Measurements from ENCODE around the gene LUC7L2.
"Not testable (repeated sequence)": the region's sequence is repeated elsewhere in the genome, so short reads cannot be mapped to it uniquely, and the experiment has no call there.

Gene LUC7L2

DNA sequence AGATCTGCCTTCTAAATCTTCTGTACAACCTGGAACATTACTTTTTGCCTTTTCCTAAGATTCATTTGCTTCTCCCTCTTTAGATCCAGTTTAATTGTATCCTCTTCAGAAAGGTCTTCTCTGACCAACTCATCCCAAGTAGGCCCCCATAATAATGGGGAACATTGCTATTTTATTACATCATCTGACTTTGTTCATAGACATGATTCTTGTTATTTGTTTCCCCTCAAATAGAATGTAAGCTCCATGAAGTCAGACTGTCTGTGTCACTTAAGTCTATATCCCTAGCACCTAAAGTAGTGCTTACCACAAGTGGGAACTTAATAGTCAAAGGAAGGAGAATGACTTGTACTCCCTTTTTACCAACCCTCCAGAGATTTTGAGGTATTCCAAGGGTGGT is 37.5 kb downstream of the LUC7L2 start:
- no peak for FAIRE-seq

DNA sequence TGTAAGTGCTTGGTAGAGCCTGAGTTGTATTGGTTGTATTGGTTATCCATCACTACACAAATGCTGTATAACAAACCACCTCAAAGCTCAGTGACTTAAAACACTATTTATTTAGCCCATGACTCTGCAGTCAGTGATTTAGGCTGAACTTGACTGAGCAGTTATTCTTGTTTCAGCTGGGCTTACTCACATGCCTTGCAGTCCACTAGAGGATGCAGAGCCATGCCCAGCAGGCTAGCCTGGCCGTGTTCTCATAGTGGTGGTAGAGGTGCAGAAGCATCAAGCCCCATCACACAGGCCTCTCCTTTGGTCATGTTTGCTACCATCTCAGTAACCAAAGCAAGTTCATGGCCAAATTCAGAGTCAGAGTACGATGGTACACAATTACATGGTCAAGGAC is 43.9 kb downstream of the LUC7L2 start:
- no peak for FAIRE-seq

DNA sequence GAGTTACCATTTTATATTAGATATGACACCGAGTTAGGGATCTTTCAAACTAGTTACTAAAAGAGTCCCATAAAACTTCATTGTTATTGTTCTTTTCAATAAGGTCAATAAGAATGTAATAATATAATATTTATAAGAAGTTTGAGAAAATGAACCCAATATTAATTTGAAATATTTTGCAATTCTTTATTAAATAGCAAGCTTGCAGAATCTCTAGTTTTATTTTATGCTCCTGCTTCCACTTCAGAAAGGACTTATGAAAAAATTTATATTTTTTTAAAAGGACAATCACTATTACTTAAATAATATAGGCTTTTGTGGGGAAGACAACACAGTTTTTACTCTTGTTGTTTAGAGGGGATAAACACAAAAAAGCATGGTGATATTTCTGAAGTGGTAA is 47.9 kb downstream of the LUC7L2 start:
- FAIRE-seq: peak; percentile 53

DNA sequence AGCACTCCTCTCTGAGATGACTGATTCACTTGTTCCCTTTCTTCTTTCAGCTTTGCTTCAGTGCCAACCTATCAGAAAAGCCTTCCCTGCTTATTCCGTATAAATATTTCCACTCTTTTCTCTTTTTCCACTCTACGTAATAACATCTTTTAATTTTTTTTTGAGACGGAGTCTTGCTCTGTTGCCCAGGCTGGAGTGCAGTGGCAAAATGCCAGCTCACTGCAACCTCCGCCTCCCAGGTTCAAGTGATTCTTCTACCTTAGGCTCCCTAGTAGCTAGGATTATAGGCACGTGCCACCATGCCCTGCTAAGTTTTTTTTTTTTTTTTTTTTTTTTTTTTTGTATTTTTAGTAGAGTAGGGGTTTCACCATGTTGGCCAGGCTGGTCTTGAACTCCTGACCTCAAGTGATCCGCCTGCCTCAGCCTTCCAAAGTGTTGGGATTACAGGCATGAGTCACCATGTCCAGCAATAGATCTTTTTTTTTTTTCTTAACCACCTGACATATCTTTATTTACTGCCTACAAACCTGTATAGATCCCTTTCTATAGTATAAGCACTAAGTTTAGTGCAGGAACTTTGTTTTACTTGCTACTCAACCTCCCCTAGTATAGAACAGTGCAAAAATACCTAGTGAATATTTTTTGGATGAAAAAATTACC is 55.2 kb downstream of the LUC7L2 start:
- not testable (repeated sequence) for FAIRE-seq

DNA sequence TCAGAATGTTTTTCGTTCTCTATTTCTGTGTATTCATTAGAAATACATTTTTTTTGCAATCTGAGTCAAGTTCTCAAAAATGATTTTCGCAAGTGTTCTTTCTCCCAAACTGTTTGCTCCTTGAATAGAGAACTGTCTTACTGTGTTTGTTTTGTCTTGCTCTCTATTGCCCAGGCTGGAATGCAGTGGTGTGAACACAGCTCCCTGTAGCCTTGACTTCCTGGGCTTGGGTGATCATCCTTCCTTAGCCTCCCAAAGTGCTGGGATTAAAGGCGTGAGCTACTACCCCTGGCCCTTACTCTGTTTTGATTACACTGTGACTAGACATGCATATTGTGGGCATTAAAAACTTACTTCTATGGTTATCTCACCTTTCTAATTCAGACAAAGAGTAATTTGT is 56.7 kb downstream of the LUC7L2 start:
- no peak for FAIRE-seq

DNA sequence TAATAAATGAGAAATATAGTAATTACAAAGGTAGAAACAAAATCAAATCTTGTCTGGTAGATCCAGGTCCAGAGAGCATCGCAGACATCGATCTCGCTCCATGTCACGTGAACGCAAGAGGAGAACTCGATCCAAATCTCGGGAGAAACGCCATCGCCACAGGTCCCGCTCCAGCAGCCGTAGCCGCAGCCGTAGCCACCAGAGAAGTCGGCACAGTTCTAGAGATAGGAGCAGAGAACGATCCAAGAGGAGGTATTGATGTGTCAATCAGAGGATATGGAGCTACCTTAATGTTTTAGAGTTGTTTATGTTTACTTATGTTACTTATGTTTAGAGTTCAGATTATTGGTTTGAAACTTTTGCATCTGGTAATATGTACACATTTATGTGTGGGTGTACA is 57.8 kb downstream of the LUC7L2 start:
- no peak for FAIRE-seq

DNA sequence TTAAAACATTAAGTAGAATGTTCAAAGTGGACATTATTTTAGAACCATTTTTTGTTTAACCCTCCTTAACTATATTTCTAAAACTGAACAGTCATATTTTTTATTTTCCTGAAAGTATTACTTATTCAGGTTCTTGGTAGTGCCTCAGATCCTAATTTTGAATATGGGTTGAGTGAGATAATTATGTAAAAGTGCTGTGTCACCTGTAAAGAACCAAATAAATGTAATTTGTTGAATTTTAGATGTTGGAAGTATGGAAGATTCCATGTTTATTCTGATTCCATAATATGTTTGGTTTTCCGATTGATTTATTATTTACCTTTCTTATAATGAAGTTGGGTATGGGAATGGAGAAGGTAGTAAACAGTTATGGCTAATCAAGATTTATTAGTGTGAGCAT is 61.4 kb downstream of the LUC7L2 start:
- FAIRE-seq: no peak

DNA sequence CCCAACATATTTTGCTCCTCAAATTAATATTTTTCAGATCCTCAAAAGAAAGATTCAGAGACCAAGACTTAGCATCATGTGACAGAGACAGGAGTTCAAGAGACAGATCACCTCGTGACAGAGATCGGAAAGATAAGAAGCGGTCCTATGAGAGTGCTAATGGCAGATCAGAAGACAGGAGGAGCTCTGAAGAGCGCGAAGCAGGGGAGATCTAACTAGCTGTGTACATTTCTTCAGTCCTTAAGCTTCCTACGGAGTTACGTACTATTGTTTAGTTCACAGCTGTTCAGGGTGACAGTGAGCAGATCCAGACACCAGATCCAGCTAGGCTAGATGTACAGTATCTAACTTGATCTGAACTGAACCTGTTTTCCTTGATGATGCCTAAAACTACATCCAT is 62.4 kb downstream of the LUC7L2 start:
- no peak for FAIRE-seq

DNA sequence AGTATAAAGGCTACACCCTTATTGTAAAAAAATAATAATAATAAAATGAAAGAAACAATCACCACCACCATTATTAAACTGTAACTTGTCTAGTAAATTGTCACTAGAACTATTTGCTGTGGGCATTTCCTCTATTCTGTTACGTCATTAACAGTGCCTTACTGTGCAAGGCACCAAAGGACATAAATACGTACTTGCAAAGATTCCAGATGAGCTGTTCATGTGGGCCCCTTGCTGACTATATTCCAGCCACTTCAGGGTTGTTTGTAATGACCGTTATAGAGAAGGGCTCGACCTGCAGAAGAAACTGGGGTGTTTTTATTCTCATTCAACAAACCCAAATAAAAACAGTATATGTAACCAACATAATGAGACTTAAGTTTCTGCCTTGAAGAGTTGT is 63.4 kb downstream of the LUC7L2 start:
- no peak for FAIRE-seq

DNA sequence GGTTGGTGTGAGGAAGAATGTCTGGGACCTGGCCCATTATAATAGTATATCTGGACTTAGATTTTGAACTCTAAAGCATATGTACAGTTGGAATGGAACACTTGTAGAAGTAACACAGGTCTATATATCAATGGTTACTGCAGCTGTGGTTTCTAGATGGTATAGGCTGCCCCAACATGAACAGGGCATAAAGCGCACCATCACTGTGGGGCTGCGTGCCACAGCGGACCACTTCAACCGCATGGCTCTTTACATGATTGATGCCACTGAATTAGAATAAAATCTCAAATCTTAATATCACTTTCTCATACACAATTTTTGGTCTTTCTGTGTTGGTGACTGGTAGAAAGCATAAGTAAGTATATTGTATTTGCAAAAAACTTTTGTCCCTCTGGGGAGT is 64.3 kb downstream of the LUC7L2 start:
- no peak for FAIRE-seq

DNA sequence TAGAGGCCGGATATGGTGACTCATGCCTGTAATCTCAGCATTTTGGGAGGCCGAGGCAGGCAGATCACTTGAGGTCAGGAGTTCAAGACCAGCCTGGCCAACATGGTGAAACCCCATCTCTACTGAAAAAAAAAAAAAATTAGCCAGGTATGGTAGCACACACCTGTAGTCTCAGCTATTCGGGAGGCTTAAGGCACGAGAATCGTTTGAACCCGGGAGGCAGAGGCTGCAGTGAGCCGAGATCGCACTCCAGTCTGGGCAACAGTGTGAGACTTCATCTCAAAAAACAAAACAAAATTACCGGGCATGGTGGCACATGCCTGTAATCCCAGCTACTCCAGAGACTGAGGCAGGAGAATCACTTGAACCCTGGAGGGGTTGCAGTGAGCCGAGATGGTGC is 66.0 kb downstream of the LUC7L2 start:
- FAIRE-seq: not testable (repeated sequence)

DNA sequence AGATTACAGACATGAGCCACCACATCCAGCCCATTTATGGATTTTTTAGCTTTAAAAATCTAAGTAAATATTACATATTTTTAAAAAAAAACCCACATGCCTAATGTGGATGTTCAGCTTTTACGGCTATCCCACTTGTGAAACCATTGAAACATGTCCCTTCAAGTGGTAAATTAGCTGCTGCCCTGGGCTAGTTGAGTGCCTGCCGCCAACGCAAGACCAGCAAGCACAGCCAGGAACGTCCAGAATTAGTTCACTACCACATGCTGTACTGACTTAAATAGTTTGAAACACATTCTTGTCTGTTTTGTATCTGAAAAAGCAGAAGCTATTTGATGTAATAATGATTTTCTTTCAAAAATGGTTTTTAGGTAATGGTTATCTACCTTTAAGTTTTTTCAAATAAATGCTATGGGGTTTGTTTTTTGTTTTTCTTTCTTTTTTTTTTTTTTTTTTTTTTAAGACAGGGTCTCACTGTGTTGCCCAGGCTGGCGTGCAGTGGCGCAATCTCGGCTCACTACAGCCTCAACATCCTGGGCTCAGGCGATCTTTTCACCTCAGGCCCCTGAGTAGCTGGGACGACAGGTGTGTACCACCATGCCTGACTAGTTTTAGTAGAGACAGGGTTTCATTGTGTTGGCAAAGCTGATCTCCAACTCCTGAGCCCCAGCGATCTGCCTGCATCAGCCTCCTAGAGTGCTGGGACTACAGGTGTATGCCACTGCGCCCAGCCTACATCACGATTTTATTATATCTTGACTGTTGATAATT is 66.7 kb downstream of the LUC7L2 start:
- no peak for FAIRE-seq

DNA sequence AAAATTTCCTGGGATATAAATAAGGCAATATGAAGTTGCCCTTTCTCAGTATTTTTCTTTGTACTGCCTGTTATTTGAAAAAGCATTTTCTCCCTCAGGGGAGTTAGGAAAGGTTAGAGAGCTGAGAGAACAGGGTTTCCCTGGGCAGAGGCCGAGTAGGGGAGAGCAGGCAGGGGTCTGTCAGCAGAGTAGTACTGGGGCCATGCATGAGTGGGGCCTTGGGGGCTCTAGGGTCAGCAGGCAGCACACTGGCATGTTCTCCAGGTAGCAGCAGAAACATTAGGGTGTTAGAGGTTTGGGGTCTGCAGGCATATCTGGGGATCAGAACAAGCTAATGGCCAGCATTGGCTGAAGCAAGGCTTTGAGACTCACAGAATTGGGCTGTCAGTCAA is 67.3 kb downstream of the LUC7L2 start:
- FAIRE-seq: no peak

DNA sequence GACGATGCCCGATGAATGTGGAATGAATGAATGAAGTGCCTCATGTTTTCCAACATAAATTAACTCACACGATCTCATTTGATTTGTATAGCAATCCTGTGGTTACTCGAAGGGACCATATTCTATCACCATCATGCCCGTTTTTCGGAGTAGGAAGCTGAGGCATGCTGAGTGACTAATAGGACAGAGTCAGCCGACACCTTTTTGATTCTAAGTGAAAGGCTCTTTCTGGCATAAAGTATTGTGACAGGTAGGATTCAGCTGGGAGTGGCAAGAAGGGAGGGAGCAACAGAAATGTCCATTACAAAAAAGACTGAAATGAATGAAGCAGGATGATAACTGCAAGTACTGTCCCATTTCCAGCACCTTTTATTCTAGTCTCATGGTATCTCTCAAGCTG is 68.1 kb downstream of the LUC7L2 start:
- no peak for FAIRE-seq

DNA sequence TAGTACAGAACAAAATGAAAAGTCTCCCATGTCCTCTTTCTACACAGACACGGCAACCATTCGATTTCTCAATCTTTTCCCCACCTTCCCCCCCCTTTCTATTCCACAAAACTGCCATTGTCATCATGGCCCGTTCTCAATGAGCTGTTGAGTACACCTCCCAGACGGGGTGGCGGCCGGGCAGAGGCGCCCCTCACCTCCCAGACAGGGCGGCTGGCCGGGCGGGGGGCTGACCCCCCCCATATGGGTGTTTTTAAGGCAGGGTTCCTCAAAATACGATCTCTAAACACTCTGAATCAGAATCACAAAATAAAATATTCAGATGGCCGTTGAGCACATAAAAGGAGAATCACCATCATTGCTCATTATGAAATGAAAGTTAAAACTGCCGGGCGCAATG is 70.0 kb downstream of the LUC7L2 start:
- not testable (repeated sequence) for FAIRE-seq

DNA sequence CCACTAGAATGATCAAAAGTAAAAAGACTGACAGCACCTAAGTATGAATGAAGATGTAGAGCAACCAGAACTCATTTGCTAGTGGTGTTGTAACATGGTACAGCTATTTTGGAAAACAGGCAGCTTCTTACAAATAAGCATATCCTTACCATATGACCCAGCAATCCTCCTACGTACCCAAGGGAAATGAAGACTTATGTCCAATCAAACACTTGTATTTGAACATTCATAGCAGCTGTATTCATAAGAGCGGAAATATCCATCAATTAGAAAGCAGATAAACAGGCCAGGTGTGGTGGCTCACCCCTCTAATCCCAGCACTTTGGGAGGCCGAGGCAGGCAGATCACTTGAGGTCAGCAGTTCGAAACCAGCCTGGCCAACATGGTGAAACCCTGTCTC is 70.7 kb downstream of the LUC7L2 start:
- no peak for FAIRE-seq

DNA sequence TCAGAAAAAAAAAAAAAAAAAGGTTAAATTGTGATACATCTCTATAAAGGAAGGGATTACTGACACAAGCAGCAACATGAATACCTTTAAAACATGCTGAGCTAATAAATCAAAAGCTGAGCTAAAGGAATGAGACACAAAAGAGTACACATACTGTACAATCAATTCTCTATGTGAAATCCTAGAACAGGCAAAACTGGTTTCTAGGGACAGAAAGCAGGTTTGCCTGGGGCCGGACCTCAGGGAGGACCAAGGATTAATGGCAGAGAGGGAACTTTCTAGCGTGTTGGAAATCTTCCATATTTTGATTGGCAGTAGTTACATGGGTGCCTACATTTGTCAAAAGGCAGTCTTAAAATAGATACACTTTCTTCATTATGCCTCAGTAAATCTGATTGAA is 71.3 kb downstream of the LUC7L2 start:
- no peak for FAIRE-seq

DNA sequence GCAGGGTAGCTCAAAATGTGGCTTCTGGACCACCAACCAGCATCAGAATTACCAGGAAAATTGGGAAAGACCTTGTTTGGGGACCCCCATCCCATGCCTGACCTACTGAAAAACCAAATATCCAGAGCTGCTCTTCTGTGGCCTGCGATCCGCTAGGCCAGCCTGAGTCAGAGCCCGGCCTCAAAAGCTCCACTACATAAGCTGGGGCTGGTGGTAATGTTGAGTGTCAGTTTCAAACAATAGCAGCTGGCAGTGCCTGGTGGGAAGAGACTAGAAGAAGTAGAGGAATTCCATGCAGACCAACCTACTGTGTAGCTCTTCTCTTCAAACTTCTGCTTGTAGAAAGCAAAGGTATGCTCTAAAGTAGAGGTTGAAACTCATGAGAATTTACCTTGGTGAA is 71.8 kb downstream of the LUC7L2 start:
- no peak for FAIRE-seq

DNA sequence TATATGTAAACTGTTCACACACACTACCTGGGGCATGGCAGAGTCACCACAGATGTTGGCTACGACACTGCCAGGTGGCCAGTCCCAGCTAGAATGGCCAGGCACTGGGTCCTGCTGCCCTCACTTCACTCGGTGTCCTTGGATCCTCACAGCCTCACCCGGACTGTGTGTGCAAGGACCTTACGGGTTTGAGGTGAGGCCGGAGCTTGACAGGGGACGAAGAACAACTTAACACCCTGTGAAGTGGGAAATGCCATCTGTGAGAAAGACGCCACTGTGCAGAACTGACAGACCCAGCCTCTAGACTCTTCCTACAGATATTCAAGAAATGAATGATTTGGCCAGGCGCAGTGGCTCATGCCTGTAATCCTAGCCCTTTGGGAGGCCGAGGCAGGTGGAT is 77.1 kb downstream of the LUC7L2 start:
- no peak for FAIRE-seq

DNA sequence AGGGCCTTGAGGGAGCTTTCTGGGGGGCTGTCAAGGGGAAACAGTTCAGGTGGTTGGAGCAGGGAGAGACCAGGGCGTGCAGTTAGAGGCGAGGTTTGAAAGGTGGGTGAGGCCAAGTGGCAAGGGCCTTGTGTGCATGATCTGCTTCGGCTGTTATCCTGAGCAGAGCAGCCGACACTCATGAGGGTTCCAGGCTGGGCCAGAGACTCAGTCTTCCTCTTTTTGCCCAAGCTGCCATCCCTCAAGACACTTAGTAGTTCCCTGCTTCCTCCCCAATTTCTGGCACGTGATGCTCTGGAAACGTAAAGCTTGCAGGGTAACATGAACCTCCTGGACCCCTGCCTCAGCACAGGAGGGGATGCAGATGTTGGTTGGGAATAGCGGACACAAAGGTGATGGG is 79.7 kb downstream of the LUC7L2 start:
- no peak for FAIRE-seq

DNA sequence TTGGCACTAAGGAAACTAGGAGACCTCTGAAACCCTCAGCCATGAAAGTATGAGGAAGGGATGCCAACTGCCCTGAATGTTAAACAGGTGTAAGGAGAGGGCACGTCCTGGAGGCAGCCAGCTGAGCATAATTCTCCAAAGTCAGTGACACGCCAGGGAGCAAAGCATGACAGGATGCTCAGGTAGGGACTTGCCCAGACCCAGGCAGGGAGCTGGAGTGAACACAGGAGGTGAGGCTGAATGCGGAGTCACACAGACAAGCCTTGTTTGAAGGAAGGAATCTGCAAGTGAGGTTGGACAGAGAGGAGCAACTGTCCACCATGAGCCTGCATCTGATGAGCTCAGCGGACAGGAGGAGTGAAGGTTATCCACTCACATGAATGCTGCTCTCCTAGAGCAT is 82.3 kb downstream of the LUC7L2 start:
- FAIRE-seq: no peak

DNA sequence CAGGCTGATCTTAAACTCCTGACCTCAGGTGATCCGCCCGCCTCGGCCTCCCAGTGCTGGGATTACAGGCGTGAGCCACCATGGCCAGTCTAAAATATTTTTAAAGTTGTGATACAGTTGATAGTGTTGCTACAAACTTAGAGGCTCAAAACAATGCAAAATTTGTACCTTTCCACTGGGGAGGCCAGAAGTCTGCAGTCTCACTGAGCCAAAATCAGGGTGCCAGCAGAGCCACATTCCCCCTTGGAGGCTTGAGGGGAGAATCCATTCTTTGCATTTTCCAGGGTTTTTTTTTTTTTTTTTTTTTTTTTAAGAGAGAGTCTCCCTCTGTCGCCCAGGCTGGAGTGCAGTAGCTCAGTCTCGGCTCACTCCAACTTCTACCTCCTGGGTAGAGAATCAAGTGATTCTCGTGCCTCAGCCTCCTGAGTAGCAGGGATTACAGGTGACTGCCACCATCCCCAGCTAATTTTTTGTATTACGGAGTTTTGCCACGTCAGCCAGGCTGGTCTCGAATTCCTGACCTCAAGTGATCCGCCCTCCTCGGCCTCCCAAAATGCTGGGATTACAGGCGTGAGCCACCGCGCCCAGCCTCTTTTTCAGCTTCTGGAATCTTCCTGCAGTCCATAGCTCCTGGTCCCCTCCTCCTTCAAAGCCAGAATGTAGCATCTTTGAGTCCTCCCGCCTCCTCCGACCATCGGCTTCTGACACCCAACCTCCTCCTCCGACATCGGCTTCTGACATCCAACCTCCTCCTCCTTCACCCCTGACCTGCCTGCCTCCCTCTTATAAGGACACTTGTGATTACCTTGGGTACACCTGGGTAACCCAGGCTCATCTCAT is 86.6 kb downstream of the LUC7L2 start:
- FAIRE-seq: no peak

DNA sequence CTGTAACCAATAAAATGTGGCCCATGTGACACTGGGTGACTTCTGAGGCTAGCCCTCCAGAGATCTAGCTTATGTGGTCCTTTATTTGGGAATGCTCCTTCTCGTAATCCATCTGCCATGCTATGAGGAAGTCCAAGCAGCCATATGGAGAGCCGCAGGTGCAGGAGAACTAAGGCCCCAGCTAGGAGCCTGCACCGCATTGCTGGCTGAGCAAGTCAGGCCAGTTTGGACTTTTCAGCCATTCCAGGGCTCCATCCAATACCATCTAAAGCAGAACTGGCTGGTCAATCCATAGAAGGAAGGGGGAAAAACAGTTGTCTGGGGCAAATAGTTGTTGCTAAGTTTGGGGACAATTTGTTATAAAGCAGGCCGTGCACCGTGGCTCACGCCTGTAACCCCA is 91.2 kb downstream of the LUC7L2 start:
- FAIRE-seq: no peak

DNA sequence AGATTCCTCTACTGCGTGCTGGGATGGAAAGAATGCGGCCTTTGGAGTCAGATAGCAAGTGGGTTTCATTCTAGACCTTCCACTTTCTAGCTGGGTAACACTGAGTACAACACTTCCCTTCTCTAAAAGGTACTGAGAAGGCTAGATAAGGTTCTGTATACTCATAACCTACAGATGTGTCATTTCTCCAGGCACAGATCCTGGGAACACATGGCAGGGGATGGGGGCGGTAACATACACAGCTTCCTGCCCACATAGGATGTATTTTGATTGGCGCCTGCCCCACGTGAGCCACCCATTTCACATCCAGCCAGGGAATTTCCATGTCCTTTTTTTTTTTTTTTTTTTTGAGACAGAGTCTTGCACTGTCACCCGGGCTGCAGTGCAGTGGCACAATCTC is 91.9 kb downstream of the LUC7L2 start:
- no peak for FAIRE-seq
